K562 (cell line): ENCODE results near the gene ROR2.

Experiments used
- CTCF ChIP-seq, 3 experiments: IDR thresholded peaks in 2 of 3; conservative IDR thresholded peaks in 1 of 3; 2 replicates each; pipeline ENCODE4 v1.5.1; 2011 to 2012; ENCODE audit warnings: low read length in 3 of 3, mild to moderate bottlenecking in 3 of 3, control low read depth in 2 of 3, improper control_type of control experiment in 1 of 3, inconsistent platforms in 1 of 3, low read depth in 1 of 3, mixed read lengths in 1 of 3, moderate library complexity in 1 of 3; ENCODE audit not compliant: insufficient read depth in 2 of 3
- FOXA3 ChIP-seq, 2 experiments: fragments of 450-650 bp in 1 of 2; sonication (generic) in 1 of 2; formaldehyde crosslinking; IDR thresholded peaks in 1 of 2; conservative IDR thresholded peaks in 1 of 2; 2 replicates each; pipeline versions ENCODE4 v1.4.0 to v1.8.0; 2020 to 2022; ENCODE audit warnings: mild to moderate bottlenecking in 2 of 2, missing genetic modification reagents in 1 of 2

- no peak for TF ChIP-seq FOXA3 (CRISPR knock-in tag; conservative IDR thresholded peaks at IDR 0.05 in 1 of 2, IDR thresholded peaks at IDR 0.05 in 1 of 2)
- no peak for TF ChIP-seq CTCF (IDR thresholded peaks at IDR 0.05 in 2 of 3, conservative IDR thresholded peaks at IDR 0.05 in 1 of 3; ENCODE audit: insufficient read depth in 2 of 3, low read depth in 1 of 3, low read length in 3 of 3)
These were observed 294.4 kb downstream of the ROR2 start for GRCh38 chr9:91655658-91656057.
